ENCODE measurements around the gene SLX4IP. TPM values are rescaled to one million over a fixed set of nuclear protein-coding genes. Genes with fewer than 3 reads are reported as not detected.
"Not testable (repeated sequence)": the region's sequence is repeated elsewhere in the genome, so short reads cannot be mapped to it uniquely, and the experiment has no call there.

The SLX4IP gene
- total RNA-seq, 1 donor from 2014 or later: 6.3 TPM

DNA sequence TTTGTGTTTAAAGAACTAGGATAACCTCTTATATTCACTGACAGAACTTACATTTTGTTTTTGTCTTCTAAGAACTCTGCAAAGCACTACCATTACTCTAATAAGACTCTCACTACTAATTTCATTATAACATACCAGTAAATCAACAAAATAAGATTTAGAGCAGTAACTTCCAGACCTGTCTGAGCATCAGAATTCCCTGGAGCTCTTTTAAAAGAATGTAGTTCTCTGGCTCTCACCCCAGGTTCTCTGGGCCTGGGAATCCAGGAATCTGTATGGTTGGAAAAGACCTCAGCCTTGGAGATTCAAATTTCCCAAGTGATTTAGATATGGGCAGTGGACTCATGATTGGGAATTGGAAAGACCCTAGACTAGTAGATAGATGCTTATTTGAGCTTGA, 149.3 kb downstream of the SLX4IP start:
- Mint-ChIP-seq H3K36me3 (ENCODE audit: low read depth) (no peaks in the 10 kb centered on the region), H3K27me3 (ENCODE audit: low read depth) (peaks cover 2% of the 10 kb centered on the region), H3K27ac (no peak overlapping the region), H3K4me1 (ENCODE audit: low read depth) (peaks cover 3% of the 10 kb centered on the region), H3K9me3 (no peaks in the 10 kb centered on the region), H3K4me3 (ENCODE audit: low read depth) (no peak overlapping the region)
- intact Hi-C loops (cut with micrococcal nuclease): no loop called here
- DNase-seq (ENCODE audit: low spot score): no peak

DNA sequence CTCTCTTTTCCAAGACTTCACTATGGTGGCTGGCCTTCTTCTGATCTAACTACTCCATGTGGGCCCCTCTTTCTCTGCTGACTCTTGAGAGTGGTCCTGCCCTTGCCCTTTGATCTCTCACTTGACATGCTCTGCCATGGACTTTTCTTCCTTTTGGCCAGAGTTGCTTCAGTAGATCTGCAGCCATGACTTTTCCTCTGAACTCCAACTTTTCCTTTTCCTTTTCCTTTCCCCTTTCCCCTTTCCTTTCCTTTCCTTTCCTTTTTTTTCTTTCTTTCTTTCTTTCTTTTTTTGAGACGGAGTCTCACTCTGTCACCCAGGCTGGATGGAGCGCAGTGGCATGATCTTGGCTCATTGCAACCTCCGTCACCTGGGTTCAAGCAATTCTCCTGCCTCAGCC, 150.2 kb downstream of the SLX4IP start:
- Mint-ChIP-seq H3K36me3 (ENCODE audit: low read depth) (no peaks in the 10 kb centered on the region), H3K27me3 (ENCODE audit: low read depth) (peaks cover 2% of the 10 kb centered on the region), H3K4me3 (ENCODE audit: low read depth) (no peak overlapping the region), H3K4me1 (ENCODE audit: low read depth) (peaks cover 2% of the 10 kb centered on the region), H3K9me3 (no peaks in the 10 kb centered on the region), H3K27ac (no peak overlapping the region)
- DNase-seq (ENCODE audit: low spot score): no peak
- intact Hi-C loops (cut with micrococcal nuclease): no loop called here

DNA sequence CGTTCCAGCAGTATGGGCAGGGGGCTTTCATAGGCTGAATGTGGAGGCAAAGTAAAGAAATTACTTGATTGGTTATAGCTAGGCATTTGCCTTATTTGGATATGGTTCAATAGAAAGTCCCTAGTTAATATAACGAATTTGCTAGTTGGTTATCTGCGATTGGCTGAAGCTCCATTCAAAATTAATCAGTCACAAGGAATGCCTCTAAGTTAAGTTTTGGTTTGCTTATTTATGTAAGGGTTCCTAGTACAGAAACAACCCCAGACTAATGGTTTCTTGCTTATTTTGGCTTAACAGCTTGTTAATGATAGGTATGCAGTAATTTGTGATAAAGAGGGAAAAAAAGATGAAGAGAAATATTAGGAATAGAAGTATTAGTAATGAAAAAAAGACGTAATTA, 151.2 kb downstream of the SLX4IP start:
- no peaks in the 10 kb centered on the region for H3K36me3 Mint-ChIP-seq (ENCODE audit: low read depth)
- H3K27me3 Mint-ChIP-seq (ENCODE audit: low read depth): peaks cover 2% of the 10 kb centered on the region
- intact Hi-C loops (cut with micrococcal nuclease): no loop called here
- DNase-seq (ENCODE audit: low spot score): no peak
- no peak overlapping the region for H3K27ac Mint-ChIP-seq
- no peak overlapping the region for H3K4me3 Mint-ChIP-seq (ENCODE audit: low read depth)
- no peaks in the 10 kb centered on the region for H3K4me1 Mint-ChIP-seq (ENCODE audit: low read depth)
- H3K9me3 Mint-ChIP-seq: no peaks in the 10 kb centered on the region

DNA sequence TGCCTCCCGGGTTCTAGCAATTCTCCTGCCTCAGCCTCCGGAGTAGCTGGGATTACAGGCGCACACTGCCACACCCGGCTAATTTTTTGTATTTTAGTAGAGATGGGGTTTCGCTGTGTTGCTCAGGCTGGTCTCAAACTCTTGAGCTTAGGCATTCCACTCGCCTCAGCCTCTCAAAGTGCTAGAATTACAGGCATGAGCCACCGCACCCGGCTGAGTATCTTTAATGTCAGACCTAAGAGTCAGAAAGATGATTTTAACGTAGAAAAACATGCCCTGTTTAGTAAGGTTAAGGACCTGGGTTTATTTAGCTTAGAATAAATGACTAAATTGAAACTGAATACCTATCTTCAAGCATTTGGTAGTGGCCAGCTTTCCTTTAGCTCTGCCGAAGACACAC, 155.3 kb downstream of the SLX4IP start:
- H3K4me1 Mint-ChIP-seq (ENCODE audit: low read depth); DNase-seq (ENCODE audit: low spot score); H3K9me3 Mint-ChIP-seq; H3K27ac Mint-ChIP-seq; H3K27me3 Mint-ChIP-seq (ENCODE audit: low read depth); intact Hi-C loops (cut with micrococcal nuclease); H3K4me3 Mint-ChIP-seq (ENCODE audit: low read depth); H3K36me3 Mint-ChIP-seq (ENCODE audit: low read depth): not testable (repeated sequence)

DNA sequence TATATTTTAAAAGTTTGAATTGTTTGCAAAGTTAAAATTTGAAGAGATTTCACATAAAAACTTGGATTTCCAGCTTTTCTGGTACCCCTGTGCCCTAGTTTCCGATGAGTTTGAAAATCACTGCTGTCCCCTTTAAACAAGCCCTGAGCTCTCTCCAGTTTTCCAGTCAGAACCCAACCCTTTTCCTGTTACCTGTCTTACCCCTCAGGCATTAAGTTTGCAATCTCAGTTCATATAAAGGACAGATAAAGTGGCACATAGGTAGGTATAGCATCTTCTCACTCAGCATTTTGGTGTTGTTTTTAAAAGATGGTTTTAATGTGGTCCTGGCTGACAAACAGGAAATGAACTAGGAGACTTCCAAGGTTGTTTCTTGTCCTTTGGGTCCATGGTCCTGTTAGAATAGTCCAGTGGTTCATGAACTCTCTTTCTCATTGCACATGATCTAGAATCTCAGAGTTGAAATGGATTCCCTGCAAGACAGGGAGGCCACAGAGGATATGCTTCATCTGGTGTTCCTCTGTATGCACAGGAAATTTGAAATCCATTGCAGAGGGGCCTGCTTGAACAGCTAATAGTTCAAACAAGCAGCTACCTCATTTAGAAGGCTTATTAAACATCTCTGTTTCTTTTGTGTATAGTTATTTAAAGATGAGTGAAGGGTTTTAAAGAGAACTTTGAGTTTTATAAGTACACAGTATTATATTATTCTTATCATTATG, 156.0 kb downstream of the SLX4IP start:
- Mint-ChIP-seq H3K9me3 (no peaks in the 10 kb centered on the region), H3K4me3 (ENCODE audit: low read depth) (no peak overlapping the region), H3K4me1 (ENCODE audit: low read depth) (peaks cover 10% of the 10 kb centered on the region), H3K27me3 (ENCODE audit: low read depth) (peaks cover 3% of the 10 kb centered on the region), H3K36me3 (ENCODE audit: low read depth) (no peaks in the 10 kb centered on the region), H3K27ac (no peak overlapping the region)
- DNase-seq (ENCODE audit: low spot score): no peak
- intact Hi-C loops (cut with micrococcal nuclease): no loop called here

DNA sequence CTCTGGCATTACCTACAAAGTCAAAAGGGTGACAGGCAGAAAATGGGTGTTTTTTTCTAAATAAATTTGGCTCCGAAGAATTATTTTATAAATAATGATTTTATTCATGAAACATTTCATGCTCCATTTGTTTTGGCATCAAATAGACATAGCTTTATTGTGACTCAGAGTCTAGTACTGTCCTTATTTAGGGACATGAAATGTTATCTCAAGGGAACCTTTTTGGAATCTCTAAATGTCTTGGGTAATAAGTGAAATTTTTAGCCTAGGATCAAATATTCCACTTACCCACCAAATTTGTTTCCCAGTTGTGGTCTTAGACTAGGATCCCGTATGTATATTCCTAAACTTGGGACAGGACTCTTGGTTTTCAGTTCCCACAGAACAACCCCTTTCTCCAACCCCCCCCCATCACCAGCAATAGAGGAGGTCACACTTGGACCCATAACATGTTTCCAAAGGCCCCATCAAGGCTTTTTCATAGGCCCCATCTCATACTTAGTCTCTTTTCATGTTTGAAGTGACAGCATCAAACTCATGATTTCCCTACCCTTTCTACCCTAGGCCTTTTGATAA, 156.9 kb downstream of the SLX4IP start:
- no peak for DNase-seq (ENCODE audit: low spot score)
- H3K27ac Mint-ChIP-seq: no peak overlapping the region
- no peak overlapping the region for H3K4me3 Mint-ChIP-seq (ENCODE audit: low read depth)
- intact Hi-C loops (cut with micrococcal nuclease): no loop called here
- peaks cover under 1% of the 10 kb centered on the region for H3K36me3 Mint-ChIP-seq (ENCODE audit: low read depth)
- H3K27me3 Mint-ChIP-seq (ENCODE audit: low read depth): peaks cover 3% of the 10 kb centered on the region
- H3K9me3 Mint-ChIP-seq: no peaks in the 10 kb centered on the region
- H3K4me1 Mint-ChIP-seq (ENCODE audit: low read depth): peaks cover 13% of the 10 kb centered on the region

DNA sequence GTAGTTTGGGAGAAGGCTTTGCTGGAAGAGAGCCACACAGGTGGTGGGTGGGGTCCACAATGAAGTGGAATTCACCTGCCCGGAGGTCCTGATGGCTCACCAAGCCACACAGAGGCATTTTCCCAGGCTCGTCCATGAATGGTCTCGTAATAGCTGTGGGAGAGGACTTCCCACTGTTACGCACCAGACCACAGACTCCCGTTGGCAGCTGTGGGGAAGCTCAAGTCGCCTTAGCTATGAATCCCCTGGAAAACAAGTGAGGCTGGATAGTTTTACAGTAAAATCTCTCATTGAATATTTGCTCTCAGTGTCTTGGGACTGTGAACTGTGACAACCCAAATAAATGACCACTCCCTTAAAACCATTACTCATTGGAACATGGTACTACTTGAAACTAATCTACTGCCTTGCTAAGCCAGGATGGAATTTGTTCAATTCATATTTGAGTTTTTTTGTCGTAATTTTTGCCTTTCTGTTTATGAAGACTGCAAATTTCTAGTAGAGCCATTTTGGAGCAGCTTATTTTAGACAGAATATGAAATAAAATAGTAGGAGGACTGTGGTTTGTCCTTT, 159.3 kb downstream of the SLX4IP start:
- intact Hi-C loops (cut with micrococcal nuclease): no loop called here
- H3K27ac Mint-ChIP-seq: no peak overlapping the region
- peaks cover 3% of the 10 kb centered on the region for H3K27me3 Mint-ChIP-seq (ENCODE audit: low read depth)
- H3K9me3 Mint-ChIP-seq: no peaks in the 10 kb centered on the region
- H3K4me1 Mint-ChIP-seq (ENCODE audit: low read depth): peaks cover 27% of the 10 kb centered on the region
- H3K4me3 Mint-ChIP-seq (ENCODE audit: low read depth): no peak overlapping the region
- peaks cover 13% of the 10 kb centered on the region for H3K36me3 Mint-ChIP-seq (ENCODE audit: low read depth)
- no peak for DNase-seq (ENCODE audit: low spot score)

DNA sequence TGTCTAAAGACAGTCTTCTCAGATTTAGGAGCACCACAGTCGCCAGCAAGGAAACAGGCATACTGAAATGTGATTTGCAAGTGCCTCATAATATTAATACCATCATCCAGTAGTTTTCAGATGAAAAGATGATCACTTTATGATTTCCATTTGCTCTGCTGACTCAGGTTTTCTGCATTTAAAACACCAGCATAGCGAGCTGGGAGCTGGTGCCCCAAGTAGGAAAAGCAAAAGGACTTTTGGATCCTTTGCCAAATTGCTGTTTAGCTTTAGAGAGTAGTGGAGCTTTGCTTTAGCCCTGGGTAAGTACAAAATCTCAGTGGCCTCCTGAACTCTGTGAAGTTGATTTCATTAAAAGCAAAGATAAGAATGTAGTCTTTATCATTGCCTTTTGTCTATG, 160.2 kb downstream of the SLX4IP start:
- Mint-ChIP-seq H3K27me3 (ENCODE audit: low read depth) (peaks cover 3% of the 10 kb centered on the region), H3K4me1 (ENCODE audit: low read depth) (peaks cover 27% of the 10 kb centered on the region), H3K36me3 (ENCODE audit: low read depth) (peaks cover 15% of the 10 kb centered on the region), H3K9me3 (no peaks in the 10 kb centered on the region), H3K4me3 (ENCODE audit: low read depth) (no peak overlapping the region), H3K27ac (no peak overlapping the region)
- DNase-seq (ENCODE audit: low spot score): no peak
- intact Hi-C loops (cut with micrococcal nuclease): no loop called here

DNA sequence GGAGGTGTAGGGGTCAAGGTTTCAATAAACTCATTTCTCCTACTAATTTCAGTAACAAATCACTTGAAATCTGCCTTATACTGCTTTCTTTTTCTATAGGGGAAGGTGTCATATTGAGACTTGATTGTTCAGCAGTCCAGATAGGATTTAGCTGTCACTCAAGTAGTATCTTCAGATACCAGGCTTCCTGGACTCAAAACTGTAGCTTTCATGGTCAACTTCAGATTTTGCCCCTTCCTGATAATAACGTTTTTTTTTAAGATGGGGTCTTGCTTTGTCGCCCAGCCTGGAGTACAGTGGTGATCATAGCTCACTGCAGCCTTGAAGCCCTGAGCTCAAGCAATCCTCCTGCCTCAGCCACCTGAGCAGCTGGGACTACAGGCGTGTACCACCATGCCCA, 160.9 kb downstream of the SLX4IP start:
- peaks cover 21% of the 10 kb centered on the region for H3K36me3 Mint-ChIP-seq (ENCODE audit: low read depth)
- H3K9me3 Mint-ChIP-seq: no peaks in the 10 kb centered on the region
- H3K4me3 Mint-ChIP-seq (ENCODE audit: low read depth): no peak overlapping the region
- DNase-seq (ENCODE audit: low spot score): no peak
- peaks cover 3% of the 10 kb centered on the region for H3K27me3 Mint-ChIP-seq (ENCODE audit: low read depth)
- intact Hi-C loops (cut with micrococcal nuclease): no loop called here
- peaks cover 27% of the 10 kb centered on the region for H3K4me1 Mint-ChIP-seq (ENCODE audit: low read depth)
- H3K27ac Mint-ChIP-seq: no peak overlapping the region

DNA sequence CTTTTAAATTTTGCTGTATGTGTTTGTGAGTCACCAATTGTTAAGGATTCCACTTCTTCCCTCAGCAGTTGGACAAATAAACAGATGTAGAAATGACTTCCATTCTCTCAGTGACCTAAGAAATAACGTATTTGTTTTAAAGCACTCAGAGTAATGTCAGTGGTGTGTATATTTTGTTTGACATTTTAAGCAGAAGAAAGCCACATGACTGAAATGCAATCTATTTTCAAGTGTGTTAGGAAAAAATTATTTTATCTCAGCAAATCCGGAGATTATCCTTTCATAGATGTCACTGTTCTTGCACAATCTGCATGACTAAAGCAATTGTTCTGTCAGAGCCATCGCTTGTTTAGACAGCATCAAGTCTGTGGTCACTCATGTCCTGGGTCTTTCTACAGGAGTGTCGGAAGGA, 161.6 kb downstream of the SLX4IP start:
- Mint-ChIP-seq H3K27ac (no peak overlapping the region), H3K9me3 (no peaks in the 10 kb centered on the region), H3K27me3 (ENCODE audit: low read depth) (peaks cover 3% of the 10 kb centered on the region), H3K36me3 (ENCODE audit: low read depth) (peaks cover 26% of the 10 kb centered on the region), H3K4me3 (ENCODE audit: low read depth) (no peak overlapping the region), H3K4me1 (ENCODE audit: low read depth) (peaks cover 32% of the 10 kb centered on the region)
- no peak for DNase-seq (ENCODE audit: low spot score)
- intact Hi-C loops (cut with micrococcal nuclease): no loop called here

DNA sequence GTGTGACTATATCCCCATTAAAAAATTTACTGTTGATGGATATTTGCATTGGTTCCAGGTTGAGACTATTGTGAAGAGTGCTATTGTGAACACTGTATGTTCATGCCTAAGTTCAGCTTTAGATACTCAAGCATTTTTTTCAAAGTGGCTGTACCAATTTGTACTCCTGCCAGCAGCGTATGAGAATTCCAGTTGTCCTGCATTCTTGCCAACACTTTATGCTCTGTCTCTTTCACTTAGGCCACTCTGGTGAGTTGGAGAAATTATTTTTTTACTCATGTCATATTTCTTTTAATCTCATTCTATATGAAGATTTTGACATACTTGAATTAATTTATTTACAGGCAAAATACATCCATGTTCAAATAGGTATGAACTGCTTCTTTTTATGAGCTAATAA, 162.5 kb downstream of the SLX4IP start:
- no peak overlapping the region for H3K27ac Mint-ChIP-seq
- intact Hi-C loops (cut with micrococcal nuclease): loop anchor here (2.0 kb wide), 1 partner anchor 151 kb away; no protein-coding TSS in a partner anchor

DNA sequence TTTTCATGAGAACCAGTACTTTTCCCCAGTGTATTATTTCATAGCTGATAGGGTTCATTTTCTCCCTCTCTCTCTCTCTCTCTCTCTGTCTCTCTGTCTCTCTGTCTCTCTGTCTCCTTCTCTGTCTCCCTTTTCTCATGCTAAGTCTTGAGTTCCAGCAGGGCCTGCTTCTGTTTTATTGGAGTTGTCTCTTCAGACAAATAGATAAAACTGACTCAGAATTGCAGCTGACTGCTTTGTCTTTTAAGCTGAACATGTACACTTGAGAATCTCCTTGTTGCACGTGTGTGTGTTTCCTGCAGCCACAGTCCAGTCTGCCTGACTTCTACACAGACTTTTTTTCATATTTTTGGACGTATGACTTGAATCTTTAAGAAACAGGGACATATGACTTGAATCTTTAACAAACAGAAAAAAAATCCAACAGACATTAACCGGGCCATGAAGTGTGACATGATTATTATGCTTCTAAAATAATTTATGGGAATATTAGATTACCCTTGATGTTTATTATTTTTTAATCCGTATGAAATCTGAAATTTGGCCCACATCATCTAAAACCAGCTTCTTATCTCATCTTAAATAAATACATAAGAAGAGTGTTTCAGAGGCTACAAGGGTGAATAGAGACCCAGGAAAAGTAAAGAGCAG, 167.2 kb downstream of the SLX4IP start:
- H3K4me1 Mint-ChIP-seq (ENCODE audit: low read depth): peaks cover 42% of the 10 kb centered on the region
- intact Hi-C loops (cut with micrococcal nuclease): loop anchor here (2.0 to 5.0 kb wide), 6 partner anchors 24 to 252 kb away; partner anchors contain the start of genes MKKS and SLX4IP
- H3K9me3 Mint-ChIP-seq: no peaks in the 10 kb centered on the region
- H3K27ac Mint-ChIP-seq: peak overlapping the region; percentile 64
- peaks cover 36% of the 10 kb centered on the region for H3K36me3 Mint-ChIP-seq (ENCODE audit: low read depth)
- no peak overlapping the region for H3K4me3 Mint-ChIP-seq (ENCODE audit: low read depth)
- no peaks in the 10 kb centered on the region for H3K27me3 Mint-ChIP-seq (ENCODE audit: low read depth)
- DNase-seq (ENCODE audit: low spot score): no peak

More for the DNA sequence above, 162.5 kb downstream of the SLX4IP start:
- peaks cover 33% of the 10 kb centered on the region for H3K36me3 Mint-ChIP-seq (ENCODE audit: low read depth)
- no peak for DNase-seq (ENCODE audit: low spot score)
- H3K4me1 Mint-ChIP-seq (ENCODE audit: low read depth): peaks cover 37% of the 10 kb centered on the region
- H3K27me3 Mint-ChIP-seq (ENCODE audit: low read depth): peaks cover 3% of the 10 kb centered on the region
- no peak overlapping the region for H3K4me3 Mint-ChIP-seq (ENCODE audit: low read depth)
- H3K9me3 Mint-ChIP-seq: no peaks in the 10 kb centered on the region

DNA sequence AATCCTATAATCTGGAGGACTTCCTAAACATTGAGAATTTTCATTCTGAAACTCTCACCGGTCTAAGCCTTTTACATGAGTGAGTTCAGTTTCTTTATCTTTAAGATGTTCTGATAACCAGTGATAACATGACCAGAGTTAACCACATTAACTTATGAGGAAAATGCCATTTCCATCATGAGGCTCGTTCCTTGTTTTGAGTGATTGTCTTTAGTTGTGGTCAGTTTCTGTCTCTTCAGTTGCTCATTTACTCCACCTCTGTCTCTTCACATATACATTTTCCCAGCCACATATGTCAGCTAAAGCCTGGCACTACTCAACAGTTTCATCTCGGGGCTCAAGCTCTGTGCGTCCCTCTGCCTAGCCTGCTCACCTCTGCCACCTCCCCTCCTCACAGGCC, 168.3 kb downstream of the SLX4IP start:
- Mint-ChIP-seq H3K36me3 (ENCODE audit: low read depth) (peaks cover 35% of the 10 kb centered on the region), H3K27ac (peak overlapping the region; percentile 59), H3K4me3 (ENCODE audit: low read depth) (peak overlapping the region; percentile 4), H3K27me3 (ENCODE audit: low read depth) (no peaks in the 10 kb centered on the region), H3K9me3 (no peaks in the 10 kb centered on the region), H3K4me1 (ENCODE audit: low read depth) (peaks cover 41% of the 10 kb centered on the region)
- intact Hi-C loops (cut with micrococcal nuclease): loop anchor here (1.0 to 5.0 kb wide), 10 partner anchors 10 to 385 kb away; partner anchors contain the start of genes MKKS, SLX4IP and SNAP25
- no peak for DNase-seq (ENCODE audit: low spot score)

All from activated T-helper 2 cell treated with anti-CD3 and anti-CD28 coated beads, Interferon-gamma antibody, Interleukin-2, Interleukin-4, amounts not matched to agents 10 μg/mL and 5 μg/mL and 100 μg/mL, durations not matched to agents 14 hours and 24 hours and 36 hours (primary cell).